H1 (cell line): Measurements from ENCODE around the gene SFXN2. TPM values are rescaled to one million over a fixed set of nuclear protein-coding genes. Genes with fewer than 3 reads are reported as not detected.

Source experiments
- CTCF ChIA-PET: fragments of 300-600 bp; sonication (Branson Sonifier 250); formaldehyde crosslinking; loops from one replicate; lab custom pipeline; 2021; ENCODE audit not compliant: partially characterized antibody; lab: Charles Lee
- POLR2A ChIA-PET: fragments of 300-600 bp; sonication (Branson Sonifier 250); formaldehyde crosslinking; loops from one replicate; lab custom pipeline; 2021; ENCODE audit warnings: inconsistent platforms; ENCODE audit not compliant: partially characterized antibody; lab: Charles Lee
- DNase-seq, 2 experiments: peaks; one replicate each; pipeline versions ENCODE4 v3.0.0 to v3.0.0-alpha.2; 2010 to 2022; ENCODE audit warnings: low spot score in 2 of 2, low read depth in 1 of 2, mixed read lengths in 1 of 2
- FAIRE-seq: peaks from 2 replicates; lab custom pipeline; 2011; peaks lifted over from hg19 to GRCh38; lab: Jason Lieb, UNC
- H2AFZ ChIP-seq: 2 replicates; pipeline ENCODE4 v1.8.1; 2012; ENCODE audit warnings: low read length, inconsistent platforms
- H2AK5ac ChIP-seq: 2 replicates; pipeline ENCODE4 v1.6.1; 2013; ENCODE audit warnings: low read depth, low read length
- H2BK120ac ChIP-seq: replicated peaks from 2 replicates; pipeline ENCODE3; 2013; ENCODE audit warnings: low read depth, low read length, inconsistent platforms
- H2BK12ac ChIP-seq: 2 replicates; pipeline ENCODE4 v1.6.1; 2013; ENCODE audit warnings: low read depth, low read length
- H2BK15ac ChIP-seq: 2 replicates; pipeline ENCODE4 v1.6.1; 2013; ENCODE audit warnings: low read length
- H2BK20ac ChIP-seq: 2 replicates; pipeline ENCODE4 v1.6.1; 2013; ENCODE audit warnings: low read length
- H2BK5ac ChIP-seq: 2 replicates; pipeline ENCODE4 v1.6.1; 2013; ENCODE audit warnings: low read depth, low read length
- H3K14ac ChIP-seq: 2 replicates; pipeline ENCODE4 v1.6.1; 2013; ENCODE audit warnings: inconsistent platforms; ENCODE audit not compliant: insufficient read length
- H3K18ac ChIP-seq: 2 replicates; pipeline ENCODE4 v1.6.1; 2013; ENCODE audit warnings: low read length; ENCODE audit errors: extremely low read depth
- H3K23ac ChIP-seq: 2 replicates; pipeline ENCODE4 v1.6.1; 2013; ENCODE audit warnings: inconsistent platforms; ENCODE audit not compliant: insufficient read length
- H3K23me2 ChIP-seq: 2 replicates; pipeline ENCODE4 v1.6.1; 2013; ENCODE audit warnings: low read depth, low read length
- H3K27ac ChIP-seq: 2 replicates; pipeline ENCODE4 v1.6.1; 2011; ENCODE audit warnings: low read depth, low read length, inconsistent platforms
- H3K27me3 ChIP-seq, 4 experiments: replicated peaks in 1 of 4; 1 replicate in 1 of 4; 2 replicates in 3 of 4; pipeline versions ENCODE4 v1.6.1 to v1.8.1; 2011 to 2013; ENCODE audit warnings: low read length in 3 of 4, mild to moderate bottlenecking in 3 of 4, inconsistent platforms in 2 of 4, mixed read lengths in 2 of 4, moderate library complexity in 1 of 4; ENCODE audit not compliant: control insufficient read depth in 3 of 4, insufficient read depth in 3 of 4; ENCODE audit errors: extremely low read depth in 1 of 4
- H3K36me3 ChIP-seq, 4 experiments: 2 replicates each; pipeline versions ENCODE4 v1.6.1 to v1.8.1; 2011 to 2013; ENCODE audit warnings: mild to moderate bottlenecking in 4 of 4, low read length in 3 of 4, moderate library complexity in 2 of 4, control low read depth in 1 of 4, inconsistent platforms in 1 of 4; ENCODE audit not compliant: insufficient read depth in 4 of 4, control insufficient read depth in 2 of 4
- H3K4ac ChIP-seq: replicated peaks from 2 replicates; pipeline ENCODE3; 2013; ENCODE audit warnings: low read length, low read depth, mixed read lengths, inconsistent platforms; ENCODE audit not compliant: insufficient read length
- H3K4me1 ChIP-seq, 4 experiments: replicated peaks in 1 of 4; 1 replicate in 1 of 4; 2 replicates in 3 of 4; pipeline versions ENCODE4 v1.6.1 to v1.8.1; 2011 to 2013; ENCODE audit warnings: low read length in 3 of 4, inconsistent platforms in 2 of 4, mixed read lengths in 1 of 4; ENCODE audit not compliant: insufficient read depth in 4 of 4, control insufficient read depth in 3 of 4
- H3K4me2 ChIP-seq, 2 experiments: 2 replicates each; pipeline versions ENCODE4 v1.6.1 to v1.8.1; 2011 to 2013; ENCODE audit warnings: low read depth in 2 of 2, low read length in 2 of 2, control low read depth in 1 of 2, inconsistent platforms in 1 of 2, mild to moderate bottlenecking in 1 of 2; ENCODE audit not compliant: insufficient read depth in 1 of 2
- H3K4me3 ChIP-seq, 4 experiments: fragments of 200-600, 300-600 bp in 1 of 4; sonication (generic), shearing (Covaris generic), sonication (Bioruptor Twin) in 1 of 4; 2 replicates each; pipeline versions ENCODE4 v1.5.1 to v1.8.1; 2011 to 2016; ENCODE audit warnings: low read length in 4 of 4, low read depth in 3 of 4, control low read depth in 2 of 4, inconsistent platforms in 2 of 4, mild to moderate bottlenecking in 2 of 4, mixed read lengths in 1 of 4, moderate library complexity in 1 of 4; ENCODE audit not compliant: insufficient read depth in 2 of 4; ENCODE audit errors: extremely low read depth in 1 of 4
- H3K56ac ChIP-seq: replicated peaks from 2 replicates; pipeline ENCODE3; 2013; ENCODE audit warnings: low read depth, mild to moderate bottlenecking, mixed read lengths, low read length, inconsistent platforms; ENCODE audit not compliant: insufficient read length
- H3K79me1 ChIP-seq: 2 replicates; pipeline ENCODE4 v1.6.1; 2013; ENCODE audit warnings: low read depth, low read length, control low read depth
- H3K79me2 ChIP-seq, 2 experiments: 2 replicates each; pipeline versions ENCODE4 v1.6.1 to v1.8.1; 2012 to 2013; ENCODE audit warnings: low read length in 2 of 2, mild to moderate bottlenecking in 2 of 2, inconsistent platforms in 1 of 2; ENCODE audit not compliant: insufficient read depth in 2 of 2, control insufficient read depth in 1 of 2
- H3K9ac ChIP-seq, 4 experiments: replicated peaks in 1 of 4; 1 replicate in 1 of 4; 2 replicates in 3 of 4; pipeline versions ENCODE4 v1.6.1 to v1.8.1; 2011 to 2013; ENCODE audit warnings: low read depth in 3 of 4, low read length in 3 of 4, control low read depth in 2 of 4, mild to moderate bottlenecking in 2 of 4, moderate library complexity in 2 of 4, inconsistent platforms in 1 of 4; ENCODE audit errors: extremely low read depth in 1 of 4
- H3K9me3 ChIP-seq, 2 experiments: 2 replicates each; pipeline versions ENCODE4 v1.6.1 to v1.8.1; 2012 to 2013; ENCODE audit warnings: mild to moderate bottlenecking in 2 of 2, moderate library complexity in 2 of 2, control low read depth in 1 of 2, inconsistent platforms in 1 of 2, low read depth in 1 of 2, low read length in 1 of 2, mixed read lengths in 1 of 2; ENCODE audit not compliant: insufficient read depth in 2 of 2
- H4K20me1 ChIP-seq, 2 experiments: replicated peaks in 1 of 2; 2 replicates each; pipeline versions ENCODE3 to v1.8.1; 2011 to 2013; ENCODE audit warnings: inconsistent platforms in 2 of 2, low read length in 2 of 2, mild to moderate bottlenecking in 1 of 2; ENCODE audit not compliant: insufficient read depth in 2 of 2, control insufficient read depth in 1 of 2
- H4K5ac ChIP-seq: 2 replicates; pipeline ENCODE4 v1.6.1; 2013; ENCODE audit warnings: low read length, low read depth, mixed read lengths, inconsistent platforms; ENCODE audit not compliant: insufficient read length
- H4K8ac ChIP-seq: 2 replicates; pipeline ENCODE4 v1.8.0; 2013; ENCODE audit warnings: mild to moderate bottlenecking, moderate library complexity, low read length, inconsistent platforms; ENCODE audit not compliant: insufficient read depth; ENCODE audit errors: extremely low read depth
- H4K91ac ChIP-seq: replicated peaks from 2 replicates; pipeline ENCODE3; 2013; ENCODE audit warnings: low read length, mixed read lengths, inconsistent platforms; ENCODE audit not compliant: insufficient read length
- ATF2 ChIP-seq: IDR thresholded peaks from 2 replicates; pipeline ENCODE4 v1.6.1; 2012; ENCODE audit warnings: low read length, inconsistent platforms
- MAFK ChIP-seq: IDR thresholded peaks from 2 replicates; pipeline ENCODE4 v1.6.1; 2012; ENCODE audit warnings: low read depth, mild to moderate bottlenecking, improper control_type of control experiment, low read length
- RBBP5 ChIP-seq: IDR thresholded peaks from 2 replicates; pipeline ENCODE4 v1.7.1; 2012; ENCODE audit warnings: low read depth, mild to moderate bottlenecking, inconsistent platforms, low read length, moderate library complexity, borderline replicate concordance
- SRF ChIP-seq: IDR thresholded peaks from 2 replicates; pipeline ENCODE4 v1.6.1; 2011; ENCODE audit warnings: mild to moderate bottlenecking, low read depth, low read length, moderate library complexity
- WGBS, 2 experiments: shearing (Covaris generic) in 1 of 2; methylation state at CpG; one replicate each; pipeline versions ENCODE4 v1.1.6 to v1.1.7; 2013 to 2015; ENCODE audit warnings: low lambda C conversion rate in 2 of 2, mixed read lengths in 2 of 2, inconsistent platforms in 1 of 2, low coverage in 1 of 2, missing lambda C conversion rate in 1 of 2; ENCODE audit not compliant: insufficient replicate concordance in 2 of 2, insufficient coverage in 1 of 2, insufficient read length in 1 of 2; ENCODE audit errors: extremely low coverage in 1 of 2, missing lambda C conversion rate in 1 of 2; 5-methylcytosine and 5-hydroxymethylcytosine counted together
- polyA plus RNA-seq, 7 experiments: library from polyadenylated mRNA; depleted of rRNA in 3 of 7; stranded (reverse) in 5 of 7; unstranded in 2 of 7; fragments of >200 nt in 5 of 7; fragments of 200-250 nt in 2 of 7; gene quantifications; 1 replicate in 5 of 7; 2 replicates in 1 of 7; 4 replicates in 1 of 7; pipeline versions ENCODE4 v1.2.1 to v1.2.3, GENCODE V29; 2011 to 2013; ENCODE audit warnings: missing spikeins in 2 of 7, mixed read lengths in 2 of 7
- total RNA-seq: library from RNA; stranded (reverse); fragmentation: NEBNext Ultra II Directional; extraction: Animal tissue kit (Norgen Biotek cat#: 25700); gene quantifications from 2 replicates; pipeline ENCODE4 v1.2.1, GENCODE V29; 2021

The SFXN2 gene
- total and polyA plus RNA-seq, 2 of the 8 experiments (the other 6 are each of a cell fraction or from before 2014, with no cell fraction given) = 20.5 to 23.5 TPM

DNA sequence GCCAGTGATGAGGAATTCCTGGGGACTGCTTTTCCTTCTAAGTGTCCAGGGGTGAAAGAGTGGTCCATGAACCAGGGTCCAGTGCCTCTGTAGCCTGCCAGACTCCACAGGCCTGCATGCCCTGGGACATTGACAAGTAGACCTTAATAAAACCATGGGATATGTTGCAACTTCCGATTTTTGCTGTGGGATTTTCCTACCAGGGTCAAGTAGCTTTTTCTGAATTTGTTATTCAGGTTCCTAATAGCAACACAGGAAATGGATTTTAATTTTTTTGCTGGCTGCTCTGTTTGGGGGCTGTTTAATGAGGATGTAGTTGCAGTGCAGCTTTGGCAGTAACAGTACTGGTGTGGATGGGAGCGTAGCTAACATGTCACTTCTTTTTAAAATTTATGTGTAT, 71.4 kb downstream of the SFXN2 start:
- no peak overlapping the region for H2AFZ ChIP-seq
- H2BK20ac ChIP-seq = no peak overlapping the region
- H2BK15ac ChIP-seq = no peak overlapping the region
- no peak overlapping the region for H4K8ac ChIP-seq
- TF ChIP-seq ATF2 = no peak
- TF ChIP-seq MAFK = no peak
- TF ChIP-seq SRF = no peak
- no peak for TF ChIP-seq RBBP5
- no peak overlapping the region for H3K27ac ChIP-seq
- H4K91ac ChIP-seq = no peak overlapping the region
- H3K79me2 ChIP-seq = no peaks in the 10 kb centered on the region
- no peak overlapping the region for H3K23ac ChIP-seq
- H3K18ac ChIP-seq = no peak overlapping the region
- no peak overlapping the region for H3K9ac ChIP-seq
- FAIRE-seq (no peak), DNase-seq (no peak)
- H3K23me2 ChIP-seq = no peaks in the 10 kb centered on the region
- H3K4me2 ChIP-seq = no peak overlapping the region
- ChIA-PET CTCF (interaction anchor here (0.8 to 2.1 kb wide), 5 partner anchors 9 to 21 kb away, joined by 3 to 5 read pairs (median 4); no protein-coding TSS in a partner anchor), POLR2A (interaction anchor here (0.9 to 1.4 kb wide), 3 partner anchors 10 to 42 kb away, joined by 3 to 4 read pairs (median 3); partner anchors contain the start of gene WBP1L)
- H2AK5ac ChIP-seq = no peak overlapping the region
- H3K4me3 ChIP-seq = no peak overlapping the region
- H2BK12ac ChIP-seq = no peak overlapping the region
- H3K14ac ChIP-seq = no peak overlapping the region
- H3K27me3 ChIP-seq = no peaks in the 10 kb centered on the region; a peak in 1 of 7 replicates
- peaks cover 0 to 12% (median 4%) of the 10 kb centered on the region in 4 experiments; a peak in 6 of 7 replicates for H3K4me1 ChIP-seq
- H3K9me3 ChIP-seq = no peaks in the 10 kb centered on the region
- H3K79me1 ChIP-seq = no peaks in the 10 kb centered on the region; the same call in none of the 2 replicates
- H2BK120ac ChIP-seq = no peak overlapping the region
- WGBS, 2 experiments = 86% methylated on average over 2 of the region's 2 CpGs; no CpG with 5 or more reads in 1 of the 2 experiments
- no peak overlapping the region for H2BK5ac ChIP-seq
- peaks cover 2 to 6% of the 10 kb centered on the region in 2 experiments for H4K20me1 ChIP-seq
- H3K36me3 ChIP-seq = no peaks in the 10 kb centered on the region
- no peak overlapping the region for H4K5ac ChIP-seq
- H3K56ac ChIP-seq = no peak overlapping the region
- H3K4ac ChIP-seq = no peak overlapping the region
